OCI-LY1 (cell line): ENCODE measurements around the gene AFMID.

ENCODE experiments used
- H2AFZ ChIP-seq: fragments of 200-600 bp; sonication (generic), shearing (Covaris generic); 2 replicates; pipeline ENCODE4 v1.6.0; 2014; ENCODE audit warnings: antibody characterized with exemption, mild to moderate bottlenecking, low read length
- H3F3A ChIP-seq: fragments of 200-600 bp; sonication (generic), shearing (Covaris generic); 2 replicates; pipeline ENCODE4 v1.6.0; 2014; ENCODE audit warnings: mild to moderate bottlenecking, antibody characterized with exemption, low read length, moderate library complexity; ENCODE audit not compliant: insufficient read depth
- H3K27ac ChIP-seq: fragments of 200-600 bp; sonication (generic); 2 replicates; pipeline ENCODE4 v1.5.1; 2014; ENCODE audit warnings: low read length, mixed run types, mild to moderate bottlenecking, low read depth; ENCODE audit not compliant: poor library complexity, severe bottlenecking
- H3K27me3 ChIP-seq: fragments of 200-600 bp; sonication (generic); 2 replicates; pipeline ENCODE4 v1.6.0; 2014; ENCODE audit warnings: antibody characterized with exemption, mild to moderate bottlenecking, low read length, moderate library complexity; ENCODE audit not compliant: insufficient read depth
- H3K36me3 ChIP-seq: fragments of 200-600 bp; sonication (generic); 2 replicates; pipeline ENCODE4 v1.6.1; 2014; ENCODE audit warnings: mild to moderate bottlenecking, antibody characterized with exemption, low read length, moderate library complexity, mixed read lengths; ENCODE audit not compliant: insufficient read depth
- H3K4me1 ChIP-seq: fragments of 200-600 bp; sonication (generic); 2 replicates; pipeline ENCODE4 v1.5.1; 2014; ENCODE audit warnings: mild to moderate bottlenecking, low read length, moderate library complexity; ENCODE audit not compliant: insufficient read depth, severe bottlenecking
- H3K4me2 ChIP-seq: fragments of 200-600 bp; sonication (generic), shearing (Covaris generic); 2 replicates; pipeline ENCODE4 v1.6.1; 2014; ENCODE audit warnings: low read length
- H3K4me3 ChIP-seq: fragments of 200-600 bp; sonication (generic); 2 replicates; pipeline ENCODE4 v1.5.1; 2014; ENCODE audit warnings: low read length, low read depth, mild to moderate bottlenecking, mixed read lengths; ENCODE audit not compliant: poor library complexity, severe bottlenecking
- H3K79me2 ChIP-seq: fragments of 200-600 bp; shearing (Covaris generic); 2 replicates; pipeline ENCODE4 v1.6.1; 2016; ENCODE audit warnings: mixed run types, low read length, mixed read lengths; ENCODE audit not compliant: insufficient read depth
- H3K9ac ChIP-seq: fragments of 200-600 bp; sonication (generic), shearing (Covaris generic); 2 replicates; pipeline ENCODE4 v1.6.1; 2014; ENCODE audit warnings: mild to moderate bottlenecking, low read length, mixed read lengths
- H3K9me2 ChIP-seq: fragments of 200-600 bp; sonication (generic), shearing (Covaris generic); 2 replicates; pipeline ENCODE4 v1.6.1; 2014; ENCODE audit warnings: low read depth, mild to moderate bottlenecking, low read length, mixed read lengths
- H3K9me3 ChIP-seq: fragments of 200-600 bp; shearing (Covaris generic); 2 replicates; pipeline ENCODE4 v1.6.1; 2014; ENCODE audit warnings: low read length, mixed read lengths
- H4K20me1 ChIP-seq: fragments of 200-600 bp; sonication (generic), shearing (Covaris generic); 2 replicates; pipeline ENCODE4 v1.6.0; 2016; ENCODE audit warnings: mild to moderate bottlenecking, low read length; ENCODE audit not compliant: insufficient read depth
- EZH2 ChIP-seq: fragments of 200-600 bp; sonication (generic), shearing (Covaris generic); IDR thresholded peaks from 2 replicates; pipeline ENCODE4 v1.8.0; 2017; ENCODE audit warnings: borderline replicate concordance, mixed run types, mild to moderate bottlenecking, antibody characterized with exemption, low read length, moderate library complexity, mixed read lengths
- TF ChIP-seq, protein P1 (sequence below): fragments of 200-600 bp; sonication (generic), shearing (Covaris generic); IDR thresholded peaks from 2 replicates; pipeline ENCODE4 v1.5.1; 2017; ENCODE audit warnings: mild to moderate bottlenecking, antibody characterized with exemption, low read length, moderate library complexity, mixed read lengths

AFMID gene

DNA sequence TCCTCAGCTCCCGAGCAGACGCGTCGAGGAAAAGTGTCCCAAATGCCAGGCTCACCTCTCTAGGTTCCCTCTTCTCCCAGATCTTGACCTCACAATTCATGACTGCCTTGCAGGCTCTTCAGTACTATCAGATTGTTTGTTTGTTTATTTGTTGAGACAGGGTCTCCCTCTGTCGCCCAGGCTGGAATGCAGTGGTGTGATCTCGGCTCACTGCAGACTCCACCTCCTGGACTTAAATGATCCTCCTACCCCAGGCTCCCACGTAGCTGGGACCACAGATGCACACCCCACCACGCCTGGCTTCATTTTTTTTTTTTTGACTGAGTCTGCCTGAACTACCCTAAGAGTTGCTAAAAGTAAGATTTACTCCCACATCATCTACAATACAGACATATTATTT, 60.1 kb downstream of the AFMID start:
- Histone ChIP-seq H3K4me1 (peaks cover 34% of the 10 kb centered on the region), H3K9me3 (no peaks in the 10 kb centered on the region)

DNA sequence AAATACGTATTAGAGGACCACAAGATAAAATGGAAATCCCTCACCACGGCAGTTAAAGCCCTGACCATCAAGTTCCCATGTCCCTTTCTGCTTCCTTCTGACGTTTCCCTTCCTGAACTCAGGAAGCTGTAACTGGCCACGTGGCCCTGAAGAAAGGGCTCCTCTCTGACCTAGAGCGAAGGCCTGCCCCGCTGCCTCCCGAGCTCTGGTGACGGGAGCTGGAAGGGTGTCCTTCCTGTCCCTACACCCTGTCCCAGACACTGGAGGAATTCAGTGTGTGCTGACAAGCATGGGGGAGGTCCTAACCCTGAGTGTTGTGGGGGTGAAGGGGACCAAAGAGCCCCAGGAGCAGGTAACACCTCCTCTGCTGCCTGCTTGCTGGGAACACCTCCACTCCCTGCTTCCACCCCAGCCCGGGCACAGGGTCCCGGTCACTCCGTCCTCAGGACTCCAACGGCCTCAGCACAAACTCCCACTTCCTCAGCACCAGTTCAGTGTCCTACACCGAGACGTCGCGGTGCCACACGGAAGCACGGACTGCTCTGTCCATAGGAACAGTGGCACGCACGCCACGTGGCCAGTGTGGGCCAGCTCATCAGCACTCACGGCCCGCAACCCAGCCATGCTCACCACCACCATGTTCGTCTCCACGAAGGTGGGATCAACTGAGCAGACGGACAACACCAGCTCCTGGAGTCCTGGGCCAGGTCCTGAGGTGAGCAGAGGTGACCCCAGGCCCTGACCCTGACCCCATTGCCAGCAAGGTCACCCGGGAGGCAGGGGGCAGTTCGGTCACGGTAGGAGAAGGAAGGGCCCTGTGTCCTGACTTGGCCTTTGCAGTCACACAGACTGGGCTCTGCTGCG, 61.1 kb downstream of the AFMID start:
- H3F3A ChIP-seq: no peaks in the 10 kb centered on the region
- peaks cover 34% of the 10 kb centered on the region for H3K4me1 ChIP-seq
- H3K36me3 ChIP-seq: no peaks in the 10 kb centered on the region
- no peak for TF ChIP-seq EZH2
- TF ChIP-seq, protein P1, sequence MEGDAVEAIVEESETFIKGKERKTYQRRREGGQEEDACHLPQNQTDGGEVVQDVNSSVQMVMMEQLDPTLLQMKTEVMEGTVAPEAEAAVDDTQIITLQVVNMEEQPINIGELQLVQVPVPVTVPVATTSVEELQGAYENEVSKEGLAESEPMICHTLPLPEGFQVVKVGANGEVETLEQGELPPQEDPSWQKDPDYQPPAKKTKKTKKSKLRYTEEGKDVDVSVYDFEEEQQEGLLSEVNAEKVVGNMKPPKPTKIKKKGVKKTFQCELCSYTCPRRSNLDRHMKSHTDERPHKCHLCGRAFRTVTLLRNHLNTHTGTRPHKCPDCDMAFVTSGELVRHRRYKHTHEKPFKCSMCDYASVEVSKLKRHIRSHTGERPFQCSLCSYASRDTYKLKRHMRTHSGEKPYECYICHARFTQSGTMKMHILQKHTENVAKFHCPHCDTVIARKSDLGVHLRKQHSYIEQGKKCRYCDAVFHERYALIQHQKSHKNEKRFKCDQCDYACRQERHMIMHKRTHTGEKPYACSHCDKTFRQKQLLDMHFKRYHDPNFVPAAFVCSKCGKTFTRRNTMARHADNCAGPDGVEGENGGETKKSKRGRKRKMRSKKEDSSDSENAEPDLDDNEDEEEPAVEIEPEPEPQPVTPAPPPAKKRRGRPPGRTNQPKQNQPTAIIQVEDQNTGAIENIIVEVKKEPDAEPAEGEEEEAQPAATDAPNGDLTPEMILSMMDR: no peak
- H3K27ac ChIP-seq: no peak overlapping the region
- no peaks in the 10 kb centered on the region for H3K9me2 ChIP-seq
- H3K4me2 ChIP-seq: no peak overlapping the region
- H3K79me2 ChIP-seq: no peaks in the 10 kb centered on the region
- no peaks in the 10 kb centered on the region for H3K9me3 ChIP-seq
- no peak overlapping the region for H3K4me3 ChIP-seq
- no peaks in the 10 kb centered on the region for H4K20me1 ChIP-seq
- no peak overlapping the region for H2AFZ ChIP-seq
- no peaks in the 10 kb centered on the region for H3K27me3 ChIP-seq
- H3K9ac ChIP-seq: no peak overlapping the region

More for the DNA sequence above, 60.1 kb downstream of the AFMID start:
- Histone ChIP-seq H3K9me2 (no peaks in the 10 kb centered on the region), H3K4me2 (no peak overlapping the region), H3K9ac (no peak overlapping the region), H2AFZ (no peak overlapping the region), H4K20me1 (no peaks in the 10 kb centered on the region), H3F3A (no peaks in the 10 kb centered on the region), H3K27ac (no peak overlapping the region), H3K36me3 (no peaks in the 10 kb centered on the region), H3K27me3 (no peaks in the 10 kb centered on the region), H3K79me2 (no peaks in the 10 kb centered on the region), H3K4me3 (no peak overlapping the region)
- no peak for TF ChIP-seq EZH2
- TF ChIP-seq, protein P1: no peak

DNA sequence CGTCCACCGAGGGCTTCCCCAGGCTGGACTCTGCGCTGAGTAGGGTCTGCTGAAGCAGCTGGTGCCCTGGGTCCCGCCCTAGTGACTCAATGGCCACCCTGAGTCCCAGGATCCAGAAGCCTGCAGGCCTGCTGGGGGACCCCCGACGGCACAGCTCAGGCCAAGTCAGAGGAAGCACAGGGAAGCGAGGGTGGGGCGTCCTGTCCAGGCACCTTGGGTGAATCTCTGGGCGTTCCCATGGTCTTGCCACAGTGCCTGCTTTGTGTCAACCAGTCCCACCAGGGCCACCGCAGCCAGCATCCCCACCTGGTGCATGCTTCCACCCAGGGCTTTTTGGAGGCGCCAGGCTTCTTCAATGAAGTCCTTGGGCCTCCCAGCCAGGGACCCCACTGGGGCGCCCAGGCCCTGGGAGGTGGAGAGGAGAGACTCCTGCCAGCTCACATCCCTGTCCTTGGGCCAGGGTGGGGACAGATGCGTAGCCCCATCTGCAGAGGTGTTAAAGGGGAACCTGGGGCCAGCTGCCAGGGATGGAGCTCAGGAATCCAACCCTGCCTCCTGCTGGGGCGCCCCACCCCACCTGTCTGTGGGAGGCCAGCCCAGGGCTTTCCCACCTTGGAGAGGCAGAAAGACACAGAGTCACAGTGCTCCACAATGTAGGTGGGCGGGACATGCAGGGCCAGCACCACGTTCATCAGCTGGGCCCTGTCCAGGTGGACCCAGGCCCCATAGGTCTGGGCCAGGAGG, 62.1 kb downstream of the AFMID start:
- H3K4me2 ChIP-seq: no peak overlapping the region
- no peak overlapping the region for H3K9ac ChIP-seq
- peaks cover 40% of the 10 kb centered on the region for H3K4me1 ChIP-seq
- no peaks in the 10 kb centered on the region for H3K79me2 ChIP-seq
- H2AFZ ChIP-seq: no peak overlapping the region
- H3K27me3 ChIP-seq: no peaks in the 10 kb centered on the region
- H4K20me1 ChIP-seq: no peaks in the 10 kb centered on the region
- H3K9me2 ChIP-seq: no peaks in the 10 kb centered on the region
- H3K27ac ChIP-seq: no peak overlapping the region
- no peak overlapping the region for H3K4me3 ChIP-seq
- no peak for TF ChIP-seq EZH2
- TF ChIP-seq, protein P1: no peak
- H3K9me3 ChIP-seq: no peaks in the 10 kb centered on the region
- H3F3A ChIP-seq: no peaks in the 10 kb centered on the region
- H3K36me3 ChIP-seq: no peaks in the 10 kb centered on the region
